ENCODE results near the gene HHIPL2.
"Not testable (repeated sequence)": the region's sequence is repeated elsewhere in the genome, so short reads cannot be mapped to it uniquely, and the experiment has no call there.

Gene HHIPL2

GRCh38 chr1:222539951-222540597 is 7.8 kb downstream of the HHIPL2 start:
- no peak for DNase-seq (ENCODE audit: low read depth in 2 of 2)

GRCh38 chr1:222535455-222535854 is 12.4 kb downstream of the HHIPL2 start:
- DNase-seq (ENCODE audit: low read depth in 2 of 2): no peak

GRCh38 chr1:222530852-222531251 is 17.1 kb downstream of the HHIPL2 start:
- no peak for DNase-seq (ENCODE audit: low read depth in 2 of 2)

- no peak for DNase-seq (ENCODE audit: low read depth in 2 of 2)
Measured at GRCh38 chr1:222529916-222530315, 18.0 kb downstream of the HHIPL2 start.

- no peak for DNase-seq (ENCODE audit: low read depth in 2 of 2)
Measured at GRCh38 chr1:222529181-222529580, 18.7 kb downstream of the HHIPL2 start.

GRCh38 chr1:222525951-222526350 is 22.0 kb downstream of the HHIPL2 start:
- no peak for DNase-seq (ENCODE audit: low read depth in 2 of 2)

- no peak for DNase-seq (ENCODE audit: low read depth in 2 of 2)
Measured at GRCh38 chr1:222523852-222524251, 24.1 kb downstream of the HHIPL2 start.

GRCh38 chr1:222522105-222522915 is 25.6 kb downstream of the HHIPL2 start:
- DNase-seq (ENCODE audit: low read depth in 2 of 2): no peak

GRCh38 chr1:222521299-222522104 is 26.4 kb downstream of the HHIPL2 start:
- DNase-seq (ENCODE audit: low read depth in 2 of 2): no peak

GRCh38 chr1:222489496-222489895 is 58.4 kb downstream of the HHIPL2 start:
- DNase-seq (ENCODE audit: low read depth in 2 of 2): not testable (repeated sequence)

- DNase-seq (ENCODE audit: low read depth in 2 of 2): not testable (repeated sequence)
Measured at GRCh38 chr1:222487774-222488173, 60.1 kb downstream of the HHIPL2 start.

- not testable (repeated sequence) for DNase-seq (ENCODE audit: low read depth in 2 of 2)
Measured at GRCh38 chr1:222484005-222484404, 63.9 kb downstream of the HHIPL2 start.

- not testable (repeated sequence) for DNase-seq (ENCODE audit: low read depth in 2 of 2)
Measured at GRCh38 chr1:222479567-222479966, 68.3 kb downstream of the HHIPL2 start.

- DNase-seq (ENCODE audit: low read depth in 2 of 2): not testable (repeated sequence)
Measured at GRCh38 chr1:222476436-222476835, 71.5 kb downstream of the HHIPL2 start.

GRCh38 chr1:222473717-222474116 is 74.2 kb downstream of the HHIPL2 start:
- not testable (repeated sequence) for DNase-seq (ENCODE audit: low read depth in 2 of 2)

- not testable (repeated sequence) for DNase-seq (ENCODE audit: low read depth in 2 of 2)
Measured at GRCh38 chr1:222472776-222473540, 74.9 kb downstream of the HHIPL2 start.

All from stimulated activated CD4-positive, alpha-beta T cell treated with anti-CD3 and anti-CD28 coated beads, Interleukin-1b, Interleukin-23, amount 100 ng/mL, for 4 hours (primary cell).